Lower lobe of right lung (tissue), 2 donors: ENCODE data around the gene IL1RAPL1. TPM values are rescaled to one million over a fixed set of nuclear protein-coding genes. Genes with fewer than 3 reads are reported as not detected.

ENCODE experiments used
- ATAC-seq, 2 donors: fragments of 200-7000 bp; cut with Tn5 transposase; one replicate each; pipeline ENCODE4 v1.9.1; 2020 to 2022; ENCODE audit warnings: mild to moderate bottlenecking in 2 of 2, moderate library complexity in 2 of 2
- DNase-seq: peaks from one replicate; pipeline ENCODE4 v3.0.0-alpha.2; 2020
- H3K27ac ChIP-seq: fragments of 200-600 bp; one replicate; pipeline ENCODE4 v1.8.0; 2022
- H3K27me3 ChIP-seq: fragments of 200-600 bp; one replicate; pipeline ENCODE4 v1.8.0; 2022; ENCODE audit warnings: low read depth
- H3K36me3 ChIP-seq: fragments of 200-600 bp; one replicate; pipeline ENCODE4 v1.8.0; 2022; ENCODE audit warnings: mild to moderate bottlenecking
- H3K4me1 ChIP-seq: fragments of 200-600 bp; one replicate; pipeline ENCODE4 v1.8.0; 2022
- H3K4me3 ChIP-seq: fragments of 200-600 bp; one replicate; pipeline ENCODE4 v1.8.0; 2022; ENCODE audit warnings: mild to moderate bottlenecking
- H3K9me3 ChIP-seq: fragments of 200-600 bp; one replicate; pipeline ENCODE4 v1.8.0; 2022
- CTCF ChIP-seq: fragments of 200-600 bp; IDR thresholded peaks from one replicate; pipeline ENCODE4 v1.8.0; 2022; ENCODE audit warnings: antibody characterized with exemption, mild to moderate bottlenecking
- intact Hi-C: fragments of 100-400 bp; cut with DNase I; formaldehyde crosslinking; loops from one replicate; pipeline ENCODE4 v1.11.0; 2022
- total RNA-seq: library from RNA; stranded (reverse); fragmentation: NEBNext Ultra II Directional; extraction: Animal tissue kit (Norgen Biotek cat#: 25700); gene quantifications from one replicate; pipeline ENCODE4 v1.2.1, GENCODE V29; 2021
- donor health status: DM: no; HTN: yes; CAD: no; lungs with severe emphysema.

Gene IL1RAPL1
- total RNA-seq, 1 donor from 2014 or later = not detected

DNA sequence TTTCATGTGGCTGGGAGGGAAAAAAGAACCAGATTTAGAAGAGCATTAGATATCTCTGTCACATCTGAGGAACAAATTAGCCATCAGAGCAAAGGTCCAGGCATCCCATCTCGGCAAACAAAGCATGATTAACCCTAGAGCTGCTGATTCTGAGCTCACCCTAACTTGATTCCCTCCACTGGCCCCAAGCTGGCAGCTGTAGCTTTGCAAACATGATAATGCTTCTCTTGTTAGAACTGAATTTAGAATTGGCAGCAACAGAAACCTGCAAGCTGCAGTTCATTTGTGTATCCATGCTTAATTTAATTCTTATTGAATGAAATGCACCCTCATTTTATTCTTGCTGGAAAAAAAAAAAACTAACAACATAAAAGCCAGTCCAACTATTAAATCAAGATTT, 289.2 kb downstream of the IL1RAPL1 start:
- intact Hi-C loops = no loop called here
- no peaks in the 10 kb centered on the region for H3K9me3 ChIP-seq
- H3K27ac ChIP-seq = no peak overlapping the region
- no peaks in the 10 kb centered on the region for H3K4me1 ChIP-seq
- TF ChIP-seq CTCF = no peak
- H3K36me3 ChIP-seq = no peaks in the 10 kb centered on the region
- ATAC-seq = no peak
- H3K27me3 ChIP-seq = no peaks in the 10 kb centered on the region
- H3K4me3 ChIP-seq = no peak overlapping the region
- DNase-seq = no peak

GRCh38 chrX:28876901-28877300, 289.7 kb downstream of the IL1RAPL1 start:
- Histone ChIP-seq H3K9me3 (no peaks in the 10 kb centered on the region), H3K27me3 (no peaks in the 10 kb centered on the region), H3K4me3 (no peak overlapping the region), H3K36me3 (no peaks in the 10 kb centered on the region), H3K4me1 (no peaks in the 10 kb centered on the region), H3K27ac (no peak overlapping the region)
- no peak for TF ChIP-seq CTCF
- no peak for DNase-seq
- intact Hi-C loops = no loop called here
- no peak for ATAC-seq

DNA sequence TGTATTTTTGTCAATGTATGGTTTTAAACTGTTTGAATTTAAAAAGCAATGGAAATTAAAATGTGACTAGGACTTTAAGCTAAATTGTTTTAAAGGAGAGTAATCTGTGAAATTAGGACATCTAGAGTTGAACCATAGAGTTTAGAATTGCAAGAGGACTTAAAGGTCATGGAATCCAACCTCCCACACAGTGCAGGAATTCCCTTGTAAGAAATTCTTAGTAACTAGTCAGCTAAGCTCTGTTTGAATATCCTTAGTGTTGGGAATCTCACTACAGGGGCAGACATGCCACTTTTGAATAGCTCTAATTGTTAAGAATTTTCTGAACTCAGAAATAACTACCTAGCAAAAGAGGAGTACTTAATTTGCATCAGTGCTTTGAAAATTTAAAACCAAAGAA, 292.9 kb downstream of the IL1RAPL1 start:
- Histone ChIP-seq H3K9me3 (no peaks in the 10 kb centered on the region), H3K4me1 (no peaks in the 10 kb centered on the region), H3K27ac (no peak overlapping the region), H3K4me3 (no peak overlapping the region), H3K27me3 (no peaks in the 10 kb centered on the region), H3K36me3 (no peaks in the 10 kb centered on the region)
- no peak for DNase-seq
- no peak for ATAC-seq
- intact Hi-C loops = no loop called here
- no peak for TF ChIP-seq CTCF

- H3K27me3 ChIP-seq = no peaks in the 10 kb centered on the region
- intact Hi-C loops = no loop called here
- TF ChIP-seq CTCF = no peak
- H3K9me3 ChIP-seq = no peaks in the 10 kb centered on the region
- ATAC-seq (no peak), DNase-seq (no peak)
- H3K4me3 ChIP-seq = no peak overlapping the region
- H3K4me1 ChIP-seq = no peaks in the 10 kb centered on the region
- H3K36me3 ChIP-seq = no peaks in the 10 kb centered on the region
- H3K27ac ChIP-seq = no peak overlapping the region
Observed at GRCh38 chrX:28884823-28885222, 297.6 kb downstream of the IL1RAPL1 start.

DNA sequence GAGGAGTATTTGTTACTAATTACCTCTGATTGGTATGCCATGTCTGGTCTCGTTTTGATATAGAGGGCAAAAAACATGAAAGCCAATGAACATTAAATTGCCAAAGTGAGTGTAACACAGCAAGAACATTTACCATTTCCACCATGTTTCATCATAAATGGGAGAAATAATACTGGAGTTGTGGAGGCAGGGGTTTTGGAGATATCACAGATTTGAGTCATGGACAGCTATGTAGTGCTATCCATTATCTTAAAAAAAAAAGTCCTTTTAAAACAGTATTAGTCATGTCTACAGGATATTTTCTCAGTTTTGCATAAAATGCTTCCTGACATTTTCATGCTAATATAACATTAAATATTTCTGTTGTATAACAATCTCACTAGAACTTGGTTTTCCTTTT, 301.2 kb downstream of the IL1RAPL1 start:
- Histone ChIP-seq H3K4me1 (no peaks in the 10 kb centered on the region), H3K4me3 (no peak overlapping the region), H3K27ac (no peak overlapping the region), H3K9me3 (no peaks in the 10 kb centered on the region), H3K27me3 (no peaks in the 10 kb centered on the region), H3K36me3 (no peaks in the 10 kb centered on the region)
- intact Hi-C loops = no loop called here
- ATAC-seq (no peak), DNase-seq (no peak)
- TF ChIP-seq CTCF = no peak

DNA sequence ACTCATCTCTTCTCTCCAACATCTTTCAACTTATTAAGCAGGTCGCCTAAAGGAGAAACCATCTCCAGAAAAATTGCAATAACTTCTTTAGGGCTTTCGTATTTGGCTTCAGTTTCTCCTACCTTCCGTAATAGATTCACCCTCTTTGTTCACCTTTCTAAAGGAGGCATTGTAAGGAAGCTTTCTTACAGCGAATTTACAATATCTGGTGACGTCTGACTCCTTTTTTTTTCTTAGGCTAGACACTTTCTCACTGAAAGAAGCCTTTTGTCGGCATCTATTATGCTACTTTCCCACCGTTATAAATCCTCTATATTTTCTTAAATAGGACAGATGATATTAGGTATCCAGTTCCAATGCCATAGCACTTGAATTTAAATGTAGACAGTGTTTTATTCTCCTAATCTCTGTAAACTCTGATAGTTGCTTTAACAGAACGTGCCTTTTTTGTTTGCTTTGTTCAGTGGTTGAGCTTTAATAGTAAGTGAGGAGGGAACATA, 302.4 kb downstream of the IL1RAPL1 start:
- Histone ChIP-seq H3K4me3 (no peak overlapping the region), H3K27me3 (no peaks in the 10 kb centered on the region), H3K36me3 (no peaks in the 10 kb centered on the region), H3K9me3 (no peaks in the 10 kb centered on the region), H3K4me1 (no peaks in the 10 kb centered on the region), H3K27ac (no peak overlapping the region)
- no peak for ATAC-seq
- no peak for DNase-seq
- no peak for TF ChIP-seq CTCF
- intact Hi-C loops = no loop called here
